GM12874 (cell line): ENCODE data around the gene GGACT.

Source experiments
- CTCF ChIP-seq: IDR thresholded peaks from 2 replicates; pipeline ENCODE4 v1.5.1; 2011; ENCODE audit warnings: low read depth, mild to moderate bottlenecking, control low read depth, low read length, moderate library complexity; ENCODE audit not compliant: insufficient read depth

The GGACT gene

GRCh38 chr13:100532836-100533435 lies 55.7 kb downstream of the GGACT start:
- TF ChIP-seq CTCF = no peak

DNA sequence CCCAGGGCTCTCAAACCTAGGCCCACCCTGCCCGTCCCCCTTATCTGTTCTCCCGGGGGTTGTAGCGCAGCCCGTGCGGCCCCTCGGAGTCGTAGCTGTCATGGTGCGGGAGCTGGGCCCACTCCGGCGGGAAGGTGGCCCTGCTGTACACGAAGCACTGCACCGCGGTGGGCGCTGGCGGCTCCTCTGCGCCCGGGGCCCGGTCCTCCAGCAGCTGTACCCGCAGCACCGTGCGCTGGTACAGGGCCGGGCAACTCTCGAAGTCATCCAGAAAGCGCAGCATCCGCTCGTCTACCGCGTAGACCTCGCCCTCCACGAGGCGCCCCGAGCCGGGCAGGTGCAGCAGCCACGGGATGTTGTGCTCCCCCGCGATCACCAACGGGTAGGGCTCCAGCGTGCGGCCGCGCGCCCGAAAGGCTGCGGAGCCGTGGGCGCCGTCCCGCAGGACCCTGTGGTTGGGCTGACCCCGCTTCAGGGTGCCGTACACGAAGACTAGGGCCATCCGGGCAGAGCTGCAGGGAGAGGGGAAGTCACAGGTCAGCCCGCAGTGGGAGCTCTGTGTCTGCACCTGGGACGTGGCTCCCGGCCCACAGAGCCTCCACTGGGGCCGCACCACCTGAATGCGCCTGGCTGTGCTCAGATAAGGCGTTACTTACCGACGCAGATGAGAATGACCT lies 56.4 kb downstream of the GGACT start:
- no peak for TF ChIP-seq CTCF

- no peak for TF ChIP-seq CTCF
These were observed 57.8 kb downstream of the GGACT start for GRCh38 chr13:100530671-100531213.

DNA sequence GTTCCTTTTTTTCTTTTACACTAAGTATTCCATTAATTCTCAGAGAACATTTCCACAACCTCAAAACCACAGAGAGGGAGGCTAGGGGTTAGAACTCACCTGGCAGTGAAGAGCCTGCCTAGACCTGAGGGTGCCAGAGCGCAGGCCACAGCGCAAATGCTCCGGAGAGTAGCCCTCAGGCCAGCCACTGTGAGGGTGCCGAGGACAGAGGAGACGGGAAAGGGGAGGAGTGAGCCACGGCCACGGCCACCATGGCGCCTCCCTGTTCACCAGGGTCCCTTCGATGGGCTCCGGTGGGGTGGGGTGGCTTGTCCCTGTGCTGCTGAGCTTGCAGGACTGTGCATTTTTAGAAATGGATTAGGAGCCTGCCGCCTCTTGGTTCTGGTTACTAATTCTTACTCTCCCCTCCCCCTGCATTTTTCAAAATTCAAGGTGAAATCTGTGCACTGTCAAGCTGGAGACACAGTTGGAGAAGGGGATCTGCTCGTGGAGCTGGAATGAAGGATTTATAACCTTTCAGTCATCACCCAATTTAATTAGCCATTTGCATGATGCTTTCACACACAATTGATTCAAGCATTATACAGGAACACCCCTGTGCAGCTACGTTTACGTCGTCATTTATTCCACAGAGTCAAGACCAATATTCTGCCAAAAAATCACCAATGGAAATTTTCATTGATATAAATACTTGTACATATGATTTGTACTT lies 58.8 kb downstream of the GGACT start:
- TF ChIP-seq CTCF = no peak

DNA sequence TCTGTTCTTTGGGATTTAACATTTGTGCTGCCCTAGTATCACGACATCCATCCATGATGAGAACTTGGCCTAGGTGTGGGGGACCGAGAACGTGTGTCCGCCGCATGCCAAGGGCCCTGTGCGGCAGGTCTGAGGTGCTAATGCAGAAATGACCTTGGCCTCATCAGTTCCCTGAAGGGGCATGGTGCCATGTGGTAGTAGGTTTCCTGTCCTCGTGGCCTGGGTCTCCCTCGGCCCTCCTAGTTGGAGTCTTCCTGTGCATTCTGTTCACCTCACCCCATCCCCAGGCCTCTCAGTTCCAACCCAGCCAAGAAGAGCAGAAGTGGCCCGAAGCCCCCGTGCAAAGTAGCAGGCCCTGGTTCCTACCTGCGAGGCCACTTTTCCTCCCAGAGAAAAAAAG lies 59.8 kb downstream of the GGACT start:
- TF ChIP-seq CTCF = no peak

GRCh38 chr13:100528353-100528752 lies 60.2 kb downstream of the GGACT start:
- TF ChIP-seq CTCF = no peak

- TF ChIP-seq CTCF = no peak
These were observed 60.9 kb downstream of the GGACT start for GRCh38 chr13:100527644-100528043.
